GM23248 (cell line): ENCODE results near the gene ACACA.

Experiments
- EZH2 ChIP-seq: fragments of 200-600 bp; sonication (generic); IDR thresholded peaks from 2 replicates; pipeline ENCODE4 v1.6.1; 2018; ENCODE audit warnings: antibody characterized with exemption, mild to moderate bottlenecking; ENCODE audit not compliant: insufficient read depth, poor library complexity, severe bottlenecking
- EZH2phosphoT487 ChIP-seq: fragments of 200-600 bp; sonication (generic); IDR thresholded peaks from 2 replicates; pipeline ENCODE4 v1.6.1; 2018; ENCODE audit warnings: antibody characterized with exemption, moderate library complexity, mild to moderate bottlenecking, low read depth; ENCODE audit not compliant: insufficient read depth

- TF ChIP-seq EZH2 (no peak), EZH2phosphoT487 (no peak)
These were observed 79.1 kb downstream of the ACACA start for GRCh38 chr17:37327341-37328090.
